ENCODE data around the gene IPO4.

Gene IPO4

GRCh38 chr14:24172871-24173281 lies 15.7 kb downstream of the IPO4 start:
- no peak for DNase-seq

DNA sequence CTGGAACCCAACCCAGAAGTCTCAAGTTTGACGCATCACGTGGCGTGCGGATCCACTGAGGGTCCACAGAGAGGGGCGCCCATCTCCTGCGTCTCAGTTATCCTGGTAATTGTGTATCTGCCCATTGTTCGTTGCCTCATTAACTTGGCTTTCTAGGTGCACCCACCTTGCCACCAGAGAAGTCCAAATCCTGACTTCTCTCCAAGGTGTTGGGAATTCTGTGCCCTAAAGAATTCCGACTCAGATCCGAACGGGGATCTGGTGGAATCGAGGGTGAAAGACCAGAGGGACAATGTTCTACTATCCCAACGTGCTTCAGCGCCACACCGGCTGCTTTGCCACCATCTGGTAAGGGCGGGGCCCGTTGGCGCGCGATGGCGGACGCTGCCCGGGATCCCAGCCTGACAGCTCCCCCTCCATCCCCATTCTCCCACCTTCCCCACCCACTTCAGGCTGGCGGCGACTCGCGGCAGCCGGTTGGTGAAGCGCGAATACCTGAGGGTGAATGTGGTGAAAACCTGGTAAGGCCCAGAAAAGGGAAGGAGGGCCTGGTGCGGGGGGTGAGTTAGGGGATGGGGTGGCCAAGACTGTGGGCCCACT lies 16.3 kb downstream of the IPO4 start:
- no peak for DNase-seq

GRCh38 chr14:24171422-24172260 lies 17.0 kb downstream of the IPO4 start, which contains the start of gene REC8:
REC8 (plus strand) TSS chr14:24172080; CDS start chr14:24172553, 473 bp downstream.
- DNase-seq, result no peak

- no peak for DNase-seq
Observed at GRCh38 chr14:24167469-24168114, 21.0 kb downstream of the IPO4 start.

DNA sequence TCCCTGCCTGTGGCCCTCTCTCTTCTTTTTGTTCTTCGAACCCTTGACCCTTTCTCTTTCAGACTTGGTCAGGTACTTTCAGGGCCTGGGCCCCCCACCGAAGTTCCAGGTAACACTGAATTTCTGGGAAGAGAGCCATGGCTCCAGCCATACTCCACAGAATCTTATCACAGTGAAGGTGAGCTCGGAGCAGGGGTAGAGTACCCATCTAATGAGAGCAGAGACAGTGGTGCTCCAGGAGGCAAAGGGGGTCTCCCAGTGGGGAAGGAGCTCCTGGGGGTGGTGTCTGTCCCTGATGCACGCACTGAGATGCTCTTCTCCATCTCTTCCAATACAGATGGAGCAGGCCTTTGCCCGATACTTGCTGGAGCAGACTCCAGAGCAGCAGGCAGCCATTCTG lies 22.8 kb downstream of the IPO4 start:
- no peak for DNase-seq

- no peak for DNase-seq
Observed at GRCh38 chr14:24164518-24164991, 24.1 kb downstream of the IPO4 start.

DNA sequence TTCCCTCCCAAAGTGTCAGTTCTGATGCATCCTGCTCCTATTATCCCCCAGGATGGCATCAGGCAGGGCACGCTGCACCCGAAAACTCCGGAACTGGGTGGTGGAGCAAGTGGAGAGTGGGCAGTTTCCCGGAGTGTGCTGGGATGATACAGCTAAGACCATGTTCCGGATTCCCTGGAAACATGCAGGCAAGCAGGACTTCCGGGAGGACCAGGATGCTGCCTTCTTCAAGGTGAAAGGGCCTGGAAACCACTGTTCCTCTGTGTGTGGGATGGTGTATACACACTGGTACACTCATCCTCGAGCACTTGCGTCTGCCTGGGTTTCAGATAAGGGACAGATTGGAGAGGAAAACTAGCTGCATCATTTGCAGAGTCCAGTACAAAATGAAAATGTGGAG lies 26.5 kb downstream of the IPO4 start:
- DNase-seq, result no peak

GRCh38 chr14:24160850-24161804 lies 27.5 kb downstream of the IPO4 start, which contains the start of gene IRF9:
IRF9 (plus strand) TSS chr14:24161265; CDS start chr14:24162145, 880 bp downstream.
- DNase-seq, result peak; percentile 92

DNA sequence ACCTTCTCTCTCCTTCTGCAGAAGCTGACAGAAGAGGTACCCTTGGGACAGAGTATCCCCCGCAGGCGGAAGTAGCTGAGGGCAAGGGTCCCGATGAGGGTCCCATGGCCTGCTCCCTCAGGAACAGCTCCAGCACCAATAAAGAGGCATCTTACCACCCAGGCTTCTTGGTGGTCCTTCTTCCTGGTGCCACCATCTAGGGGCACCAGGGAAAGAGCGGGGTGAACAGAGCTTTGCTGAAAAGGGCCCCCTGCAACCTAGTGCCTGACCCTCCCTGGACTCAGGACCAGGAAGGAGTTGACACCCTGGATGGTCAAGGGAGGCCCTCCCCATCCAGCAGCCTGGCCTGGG lies 28.1 kb downstream of the IPO4 start:
- no peak for DNase-seq

DNA sequence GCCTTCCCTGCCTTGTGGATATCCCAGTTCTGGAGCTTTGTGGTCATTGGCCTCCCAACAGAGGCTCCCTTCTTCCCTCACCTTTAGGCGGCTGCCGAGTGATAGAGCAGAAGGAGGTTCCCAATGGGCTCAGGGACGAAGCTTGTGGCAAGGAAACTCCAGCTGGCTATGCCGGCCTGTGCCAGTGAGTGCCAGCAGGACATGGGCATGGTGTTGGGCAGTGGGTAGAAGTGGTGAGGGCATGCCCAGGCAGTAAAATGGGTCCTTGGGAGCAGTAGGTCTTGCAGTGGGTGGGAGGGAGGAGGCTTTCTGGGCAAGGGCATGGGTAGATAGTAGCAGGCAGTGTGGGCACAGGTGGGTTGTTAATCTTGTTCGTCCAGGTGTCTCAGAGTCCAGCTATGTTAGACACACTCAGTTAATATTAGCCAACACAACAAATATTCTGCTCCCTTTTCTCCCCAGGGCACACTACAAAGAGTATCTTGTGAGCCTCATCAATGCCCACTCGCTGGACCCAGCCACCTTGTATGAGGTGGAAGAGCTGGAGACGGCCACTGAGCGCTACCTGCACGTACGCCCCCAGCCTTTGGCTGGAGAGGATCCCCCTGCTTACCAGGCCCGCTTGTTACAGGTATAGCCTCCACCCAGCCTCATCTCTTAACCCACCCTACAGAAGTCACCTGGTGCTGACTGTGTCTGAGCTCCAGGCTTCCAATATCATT lies 28.7 kb downstream of the IPO4 start:
- DNase-seq, result no peak

DNA sequence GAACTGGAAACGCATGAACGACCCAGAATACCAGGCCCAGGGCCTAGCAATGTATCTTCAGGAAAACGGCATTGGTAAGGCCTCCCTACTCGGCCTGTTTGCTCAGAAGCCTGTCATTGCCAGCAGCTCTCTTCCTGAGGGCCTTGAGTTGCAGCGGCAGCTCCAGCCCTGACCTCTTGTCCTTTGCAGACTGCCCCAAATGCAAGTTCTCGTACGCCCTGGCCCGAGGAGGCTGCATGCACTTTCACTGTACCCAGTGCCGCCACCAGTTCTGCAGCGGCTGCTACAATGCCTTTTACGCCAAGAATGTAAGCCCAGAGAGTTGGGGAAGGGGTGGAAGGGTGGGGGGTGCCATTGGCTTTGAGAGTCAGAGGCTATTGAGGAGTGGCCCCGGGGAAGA lies 31.3 kb downstream of the IPO4 start:
- no peak for DNase-seq

DNA sequence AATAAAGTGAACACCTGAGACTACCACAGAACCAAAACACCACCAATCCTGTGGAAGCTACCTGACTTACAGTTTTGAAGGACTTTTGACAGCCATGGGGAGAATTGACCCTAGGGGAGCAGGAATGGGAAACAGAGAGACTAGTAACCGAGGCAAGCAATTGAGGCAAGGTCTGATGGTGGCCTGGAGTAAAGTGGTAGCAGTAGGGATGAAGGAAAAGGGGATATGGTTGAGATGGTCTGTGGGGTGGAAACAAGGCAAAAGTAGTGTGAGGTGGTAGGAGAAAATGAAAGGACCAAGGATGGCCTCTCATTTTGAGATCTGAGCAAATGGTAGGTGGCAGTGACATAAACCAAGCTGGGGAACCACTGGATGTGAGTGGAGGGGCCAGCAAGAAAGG lies 31.8 kb downstream of the IPO4 start:
- DNase-seq, result no peak

DNA sequence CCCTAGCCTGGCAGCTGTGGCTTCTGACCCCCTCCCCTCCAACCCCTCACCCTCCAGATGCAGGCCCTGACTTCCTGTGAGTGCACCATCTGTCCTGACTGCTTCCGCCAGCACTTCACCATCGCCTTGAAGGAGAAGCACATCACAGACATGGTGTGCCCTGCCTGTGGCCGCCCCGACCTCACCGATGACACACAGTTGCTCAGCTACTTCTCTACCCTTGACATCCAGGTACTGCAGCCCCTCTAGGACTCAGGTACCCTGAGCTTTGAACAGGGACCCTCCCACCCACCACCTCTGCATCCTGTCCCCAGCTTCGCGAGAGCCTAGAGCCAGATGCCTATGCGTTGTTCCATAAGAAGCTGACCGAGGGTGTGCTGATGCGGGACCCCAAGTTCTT lies 33.5 kb downstream of the IPO4 start:
- no peak for DNase-seq

- DNase-seq, result no peak
Observed at GRCh38 chr14:24151404-24152080, 37.1 kb downstream of the IPO4 start.

GRCh38 chr14:24150993-24151392 lies 37.6 kb downstream of the IPO4 start:
- no peak for DNase-seq

DNA sequence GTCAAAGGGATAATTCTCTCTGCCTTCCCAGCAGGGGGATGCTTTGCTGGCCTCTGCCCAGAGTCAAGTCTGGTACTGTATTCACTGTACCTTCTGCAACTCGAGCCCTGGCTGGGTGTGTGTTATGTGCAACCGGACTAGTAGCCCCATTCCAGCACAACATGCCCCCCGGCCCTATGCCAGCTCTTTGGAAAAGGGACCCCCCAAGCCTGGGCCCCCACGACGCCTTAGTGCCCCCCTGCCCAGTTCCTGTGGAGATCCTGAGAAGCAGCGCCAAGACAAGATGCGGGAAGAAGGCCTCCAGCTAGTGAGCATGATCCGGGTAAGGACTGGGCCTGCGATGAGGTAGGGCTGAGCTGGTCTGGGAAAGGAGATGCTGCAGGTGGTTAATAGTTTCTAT lies 38.0 kb downstream of the IPO4 start:
- no peak for DNase-seq

- no peak for DNase-seq
Observed at GRCh38 chr14:24150061-24150460, 38.6 kb downstream of the IPO4 start.

- DNase-seq, result no peak
Observed at GRCh38 chr14:24149302-24149969, 39.2 kb downstream of the IPO4 start.

GRCh38 chr14:24147761-24148428 lies 40.7 kb downstream of the IPO4 start:
- no peak for DNase-seq
